GM12878 (cell line): ENCODE data around the gene CADM2. TPM values are rescaled to one million over a fixed set of nuclear protein-coding genes. Genes with fewer than 3 reads are reported as not detected.

Experiments
- ATAC-seq: fragments of 200-7000 bp; cut with Tn5 transposase; 3 replicates; pipeline ENCODE4 v1.9.1; 2020; ENCODE audit warnings: mild to moderate bottlenecking, moderate library complexity
- BruUV-seq: library from RNA; stranded (reverse); fragments of 400-500 nt; replicated peaks from 2 replicates; lab custom pipeline; 2021; lab: Mats Ljungman, UMichigan
- CTCF ChIA-PET: fragments of 300-600 bp; sonication (Branson Sonifier 250); formaldehyde crosslinking; extraction: SDS; loops from one replicate; lab custom pipeline; 2021; ENCODE audit warnings: inconsistent platforms; lab: Yijun Ruan, JAX
- POLR2A ChIA-PET: fragments of 350-600 bp; formaldehyde crosslinking; extraction: SDS; loops from one replicate; lab custom pipeline; 2021; ENCODE audit warnings: inconsistent platforms; lab: Charles Lee
- RAD21 ChIA-PET: fragments of 300-600 bp; sonication (Branson Sonifier 250); formaldehyde crosslinking; loops from one replicate; lab custom pipeline; 2023; ENCODE audit warnings: antibody characterized with exemption; ENCODE audit not compliant: unreplicated experiment; lab: Charles Lee
- SMC1A ChIA-PET: fragments of 300-600 bp; sonication (Branson Sonifier 250); formaldehyde crosslinking; loops from one replicate; lab custom pipeline; 2023; ENCODE audit not compliant: unreplicated experiment, uncharacterized antibody; lab: Charles Lee
- DNase-seq: peaks from one replicate; pipeline ENCODE4 v3.0.0-alpha.2; 2011; ENCODE audit warnings: low read depth, low spot score
- FAIRE-seq: peaks from 3 replicates; lab custom pipeline; 2011; peaks lifted over from hg19 to GRCh38; lab: Jason Lieb, UNC
- H2AFZ ChIP-seq: 2 replicates; pipeline ENCODE4 v1.6.0; 2011; ENCODE audit warnings: low read depth, low read length, control low read depth; ENCODE audit not compliant: control insufficient read depth
- H3K27ac ChIP-seq: 2 replicates; pipeline ENCODE4 v1.5.1; 2011; ENCODE audit warnings: control low read depth; ENCODE audit not compliant: control insufficient read depth, insufficient read depth
- H3K27me3 ChIP-seq, 2 experiments: replicated peaks in 1 of 2; 2 replicates each; pipeline versions ENCODE4 v1.6.0 to v1.6.1; 2011; ENCODE audit warnings: low read length in 1 of 2; ENCODE audit not compliant: control insufficient read depth in 2 of 2, insufficient read depth in 2 of 2
- H3K36me3 ChIP-seq, 2 experiments: 2 replicates each; pipeline ENCODE4 v1.5.1; 2011; ENCODE audit warnings: low read length in 1 of 2; ENCODE audit not compliant: control insufficient read depth in 2 of 2, insufficient read depth in 2 of 2
- H3K4me1 ChIP-seq: 2 replicates; pipeline ENCODE4 v1.6.1; 2011; ENCODE audit warnings: mild to moderate bottlenecking, low read length, moderate library complexity, mixed read lengths; ENCODE audit not compliant: control insufficient read depth, insufficient read depth
- H3K4me2 ChIP-seq: 2 replicates; pipeline ENCODE4 v1.6.0; 2011; ENCODE audit warnings: control low read depth; ENCODE audit not compliant: control insufficient read depth, insufficient read depth
- H3K4me3 ChIP-seq: fragments of 200-600 bp; sonication (generic); 2 replicates; pipeline ENCODE4 v1.5.1; 2016
- H3K79me2 ChIP-seq: 2 replicates; pipeline ENCODE4 v1.6.0; 2011; ENCODE audit warnings: low read length; ENCODE audit not compliant: control insufficient read depth, insufficient read depth
- H3K9ac ChIP-seq: 2 replicates; pipeline ENCODE4 v1.8.0; 2011; ENCODE audit warnings: low read length, control low read depth, mixed read lengths; ENCODE audit not compliant: control insufficient read depth, insufficient read depth
- H3K9me3 ChIP-seq: replicated peaks from 3 replicates; pipeline ENCODE4 v1.5.1; 2011; ENCODE audit warnings: mild to moderate bottlenecking, low read length; ENCODE audit not compliant: control insufficient read depth, insufficient read depth
- H4K20me1 ChIP-seq: 2 replicates; pipeline ENCODE4 v1.6.0; 2011; ENCODE audit not compliant: control insufficient read depth, insufficient read depth
- ATF7 ChIP-seq: fragments of 450-650 bp; IDR thresholded peaks from 2 replicates; pipeline ENCODE4 v1.6.1; 2016; ENCODE audit warnings: low read depth, mild to moderate bottlenecking
- BRCA1 ChIP-seq: IDR thresholded peaks from 2 replicates; pipeline ENCODE4 v1.6.1; 2011; ENCODE audit warnings: low read depth, low read length, improper control_type of control experiment
- RBBP5 ChIP-seq: fragments of 200-600 bp; sonication (generic); conservative IDR thresholded peaks from 2 replicates; pipeline ENCODE4 v1.6.1; 2016
- SP1 ChIP-seq: IDR thresholded peaks from one replicate; pipeline ENCODE4 v1.6.1; 2011; ENCODE audit warnings: low read depth, low read length
- ZNF24 ChIP-seq: fragments of 450-650 bp; IDR thresholded peaks from 2 replicates; pipeline ENCODE4 v1.6.1; 2017; ENCODE audit warnings: antibody characterized with exemption, mild to moderate bottlenecking
- WGBS: methylation state at CpG from one replicate; pipeline ENCODE4 v1.1.6; 2016; ENCODE audit warnings: low lambda C conversion rate; ENCODE audit not compliant: insufficient replicate concordance, insufficient coverage; ENCODE audit errors: missing lambda C conversion rate; 5-methylcytosine and 5-hydroxymethylcytosine counted together
- in situ Hi-C: fragments of 300-500 bp; cut with MboI; formaldehyde crosslinking; loops from 9 replicates; pipeline ENCODE4 v1.14.3; 2018; ENCODE audit warnings: mixed read lengths
- intact Hi-C: fragments of 100-400 bp; cut with micrococcal nuclease; formaldehyde crosslinking; loops from one replicate; pipeline ENCODE4 v1.14.2; 2022; ENCODE audit not compliant: unreplicated experiment
- polyA plus RNA-seq, 11 experiments: library from polyadenylated mRNA; depleted of rRNA in 4 of 11; unstranded in 6 of 11; stranded (reverse) in 5 of 11; fragments of >200 nt; fragmentation: Nextera tagmentation in 4 of 11; fragmentation: Illumina TruSeq in 1 of 11; extraction: Ambion mirVana in 4 of 11; extraction: Trizol in 1 of 11; gene quantifications; 1 replicate in 1 of 11; 2 replicates in 10 of 11; pipeline versions ENCODE4 v1.2.1 to v1.2.3, GENCODE V29; 2011 to 2016; ENCODE audit warnings: inconsistent platforms in 2 of 11, missing spikeins in 2 of 11, low read depth in 1 of 11
- total RNA-seq, 4 experiments: library from RNA; depleted of rRNA in 3 of 4; stranded (reverse); fragments of >200 nt in 3 of 4; fragmentation: Illumina TruSeq in 1 of 4; extraction: Trizol in 1 of 4; gene quantifications; 2 replicates each; pipeline versions ENCODE4 v1.2.1 to v1.2.3, GENCODE V29; 2013 to 2021
- TF ChIP-seq, protein P1 (sequence below): IDR thresholded peaks from 2 replicates; pipeline ENCODE4 v1.6.1; 2012; ENCODE audit warnings: low read depth, low read length, improper control_type of control experiment
- TF ChIP-seq, protein P2 (sequence below): fragments of 450-650 bp; formaldehyde crosslinking; IDR thresholded peaks from 2 replicates; pipeline ENCODE4 v1.4.0; 2022; ENCODE audit warnings: mild to moderate bottlenecking, moderate library complexity
- TF ChIP-seq, protein P3 (sequence below): IDR thresholded peaks from 2 replicates; pipeline ENCODE4 v1.6.1; 2011; ENCODE audit warnings: low read depth, low read length, improper control_type of control experiment, borderline replicate concordance
- TF ChIP-seq, protein P4 (sequence below): fragments of 450-650 bp; IDR thresholded peaks from 2 replicates; pipeline ENCODE4 v1.6.1; 2017; ENCODE audit warnings: antibody characterized with exemption, mild to moderate bottlenecking, moderate library complexity

CADM2 gene
- total and polyA plus RNA-seq, 10 of the 15 experiments (the other 5 are each of a cell fraction or from before 2014, with no cell fraction given), result 0.13 TPM; not detected in 9

DNA sequence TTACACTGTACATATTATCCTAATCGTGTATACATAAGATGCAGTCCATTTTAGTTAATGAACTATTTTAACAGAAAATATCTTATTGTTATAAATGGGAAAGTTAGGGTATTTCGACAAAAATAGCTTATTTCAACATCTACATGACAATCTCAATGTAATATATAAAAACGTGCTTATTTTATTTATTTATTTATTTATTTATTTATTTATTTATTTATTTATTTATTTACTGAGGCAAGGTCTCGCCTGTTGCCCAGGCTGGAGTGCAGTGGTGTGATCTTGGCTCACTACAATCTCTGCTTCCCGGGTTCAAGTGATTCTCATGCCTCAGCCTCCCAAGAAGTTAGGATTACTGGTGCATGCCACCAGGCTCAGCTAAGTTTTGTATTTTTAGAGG lies 614.2 kb downstream of the CADM2 start:
- POLR2A ChIA-PET, result interaction anchor here (0.6 kb wide), 1 partner anchor 829 kb away, joined by 4 read pairs; no protein-coding TSS in a partner anchor
- Histone ChIP-seq H4K20me1 (no peaks in the 10 kb centered on the region), H3K4me2 (no peak overlapping the region), H3K27ac (no peak overlapping the region), H3K4me3 (no peak overlapping the region), H3K27me3 (no peaks in the 10 kb centered on the region), H3K36me3 (no peaks in the 10 kb centered on the region), H3K79me2 (no peaks in the 10 kb centered on the region), H3K9me3 (no peaks in the 10 kb centered on the region)
- intact Hi-C loops (no loop called here), in situ Hi-C loops (loop anchor here (5.0 kb wide), 1 partner anchor 1026 kb away; no protein-coding TSS in a partner anchor)
- SMC1A ChIA-PET, result interaction anchor here (0.6 kb wide), 1 partner anchor 69 kb away, joined by 4 read pairs; no protein-coding TSS in a partner anchor
- CTCF ChIA-PET, result interaction anchor here (0.7 to 4.4 kb wide), 7 partner anchors 8 to 1025 kb away, joined by 3 to 30 read pairs (median 3); no protein-coding TSS in a partner anchor
- ATAC-seq (no peak), FAIRE-seq (no peak)
- BruUV-seq, result no TSS peak
- RAD21 ChIA-PET, result no interaction called here
- 0% methylated on average over 5 of the region's 5 CpGs for WGBS
- TF ChIP-seq ZNF24, result no peak
- TF ChIP-seq, protein P1, sequence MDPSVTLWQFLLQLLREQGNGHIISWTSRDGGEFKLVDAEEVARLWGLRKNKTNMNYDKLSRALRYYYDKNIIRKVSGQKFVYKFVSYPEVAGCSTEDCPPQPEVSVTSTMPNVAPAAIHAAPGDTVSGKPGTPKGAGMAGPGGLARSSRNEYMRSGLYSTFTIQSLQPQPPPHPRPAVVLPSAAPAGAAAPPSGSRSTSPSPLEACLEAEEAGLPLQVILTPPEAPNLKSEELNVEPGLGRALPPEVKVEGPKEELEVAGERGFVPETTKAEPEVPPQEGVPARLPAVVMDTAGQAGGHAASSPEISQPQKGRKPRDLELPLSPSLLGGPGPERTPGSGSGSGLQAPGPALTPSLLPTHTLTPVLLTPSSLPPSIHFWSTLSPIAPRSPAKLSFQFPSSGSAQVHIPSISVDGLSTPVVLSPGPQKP, result no peak
- TF ChIP-seq, protein P2, sequence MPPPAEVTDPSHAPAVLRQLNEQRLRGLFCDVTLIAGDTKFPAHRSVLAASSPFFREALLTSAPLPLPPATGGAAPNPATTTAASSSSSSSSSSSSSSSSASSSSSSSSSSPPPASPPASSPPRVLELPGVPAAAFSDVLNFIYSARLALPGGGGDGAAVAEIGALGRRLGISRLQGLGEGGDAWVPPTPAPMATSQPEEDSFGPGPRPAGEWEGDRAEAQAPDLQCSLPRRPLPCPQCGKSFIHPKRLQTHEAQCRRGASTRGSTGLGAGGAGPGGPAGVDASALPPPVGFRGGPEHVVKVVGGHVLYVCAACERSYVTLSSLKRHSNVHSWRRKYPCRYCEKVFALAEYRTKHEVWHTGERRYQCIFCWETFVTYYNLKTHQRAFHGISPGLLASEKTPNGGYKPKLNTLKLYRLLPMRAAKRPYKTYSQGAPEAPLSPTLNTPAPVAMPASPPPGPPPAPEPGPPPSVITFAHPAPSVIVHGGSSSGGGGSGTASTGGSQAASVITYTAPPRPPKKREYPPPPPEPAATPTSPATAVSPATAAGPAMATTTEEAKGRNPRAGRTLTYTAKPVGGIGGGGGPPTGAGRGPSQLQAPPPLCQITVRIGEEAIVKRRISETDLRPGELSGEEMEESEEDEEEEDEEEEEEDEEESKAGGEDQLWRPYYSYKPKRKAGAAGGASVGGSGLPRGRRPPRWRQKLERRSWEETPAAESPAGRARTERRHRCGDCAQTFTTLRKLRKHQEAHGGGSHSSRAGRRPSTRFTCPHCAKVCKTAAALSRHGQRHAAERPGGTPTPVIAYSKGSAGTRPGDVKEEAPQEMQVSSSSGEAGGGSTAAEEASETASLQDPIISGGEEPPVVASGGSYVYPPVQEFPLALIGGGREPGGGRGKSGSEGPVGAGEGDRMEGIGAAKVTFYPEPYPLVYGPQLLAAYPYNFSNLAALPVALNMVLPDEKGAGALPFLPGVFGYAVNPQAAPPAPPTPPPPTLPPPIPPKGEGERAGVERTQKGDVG (CRISPR knock-in tag), result no peak
- no peak for TF ChIP-seq SP1
- TF ChIP-seq ATF7, result no peak
- TF ChIP-seq BRCA1, result no peak
- TF ChIP-seq, protein P3, sequence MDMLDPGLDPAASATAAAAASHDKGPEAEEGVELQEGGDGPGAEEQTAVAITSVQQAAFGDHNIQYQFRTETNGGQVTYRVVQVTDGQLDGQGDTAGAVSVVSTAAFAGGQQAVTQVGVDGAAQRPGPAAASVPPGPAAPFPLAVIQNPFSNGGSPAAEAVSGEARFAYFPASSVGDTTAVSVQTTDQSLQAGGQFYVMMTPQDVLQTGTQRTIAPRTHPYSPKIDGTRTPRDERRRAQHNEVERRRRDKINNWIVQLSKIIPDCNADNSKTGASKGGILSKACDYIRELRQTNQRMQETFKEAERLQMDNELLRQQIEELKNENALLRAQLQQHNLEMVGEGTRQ, result no peak
- TF ChIP-seq RBBP5, result no peak
- TF ChIP-seq, protein P4, sequence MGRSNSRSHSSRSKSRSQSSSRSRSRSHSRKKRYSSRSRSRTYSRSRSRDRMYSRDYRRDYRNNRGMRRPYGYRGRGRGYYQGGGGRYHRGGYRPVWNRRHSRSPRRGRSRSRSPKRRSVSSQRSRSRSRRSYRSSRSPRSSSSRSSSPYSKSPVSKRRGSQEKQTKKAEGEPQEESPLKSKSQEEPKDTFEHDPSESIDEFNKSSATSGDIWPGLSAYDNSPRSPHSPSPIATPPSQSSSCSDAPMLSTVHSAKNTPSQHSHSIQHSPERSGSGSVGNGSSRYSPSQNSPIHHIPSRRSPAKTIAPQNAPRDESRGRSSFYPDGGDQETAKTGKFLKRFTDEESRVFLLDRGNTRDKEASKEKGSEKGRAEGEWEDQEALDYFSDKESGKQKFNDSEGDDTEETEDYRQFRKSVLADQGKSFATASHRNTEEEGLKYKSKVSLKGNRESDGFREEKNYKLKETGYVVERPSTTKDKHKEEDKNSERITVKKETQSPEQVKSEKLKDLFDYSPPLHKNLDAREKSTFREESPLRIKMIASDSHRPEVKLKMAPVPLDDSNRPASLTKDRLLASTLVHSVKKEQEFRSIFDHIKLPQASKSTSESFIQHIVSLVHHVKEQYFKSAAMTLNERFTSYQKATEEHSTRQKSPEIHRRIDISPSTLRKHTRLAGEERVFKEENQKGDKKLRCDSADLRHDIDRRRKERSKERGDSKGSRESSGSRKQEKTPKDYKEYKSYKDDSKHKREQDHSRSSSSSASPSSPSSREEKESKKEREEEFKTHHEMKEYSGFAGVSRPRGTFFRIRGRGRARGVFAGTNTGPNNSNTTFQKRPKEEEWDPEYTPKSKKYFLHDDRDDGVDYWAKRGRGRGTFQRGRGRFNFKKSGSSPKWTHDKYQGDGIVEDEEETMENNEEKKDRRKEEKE, result no peak
- TF ChIP-seq, all 136 proteins: peak for 0
- no peaks in the 10 kb centered on the region for H3K4me1 ChIP-seq
- no peak overlapping the region for H3K9ac ChIP-seq
- no peak for DNase-seq
- no peak overlapping the region for H2AFZ ChIP-seq
